IMR-90 (cell line): Measurements from ENCODE around the gene PHACTR3. TPM values are rescaled to one million over a fixed set of nuclear protein-coding genes. Genes with fewer than 3 reads are reported as not detected.

Experiments
- ATAC-seq: fragments of 200-7000 bp; cut with Tn5 transposase; 2 replicates; pipeline ENCODE4 v1.9.1; 2020; ENCODE audit warnings: low read depth, mild to moderate bottlenecking, moderate library complexity
- BruUV-seq: library from RNA; stranded (reverse); fragments of 400-500 nt; replicated peaks from 2 replicates; lab custom pipeline; 2021; lab: Mats Ljungman, UMichigan
- CTCF ChIA-PET: fragments of 300-600 bp; formaldehyde crosslinking; extraction: SDS; loops from one replicate; lab custom pipeline; 2021; ENCODE audit warnings: antibody characterized with exemption; lab: Yijun Ruan, JAX
- POLR2A ChIA-PET: fragments of 300-600 bp; sonication (Branson Sonifier 250); formaldehyde crosslinking; loops from one replicate; lab custom pipeline; 2022; ENCODE audit warnings: antibody characterized with exemption; ENCODE audit not compliant: unreplicated experiment; lab: Charles Lee
- DNase-seq: peaks from one replicate; pipeline ENCODE4 v3.0.0; 2013
- H2AFZ ChIP-seq: replicated peaks from 2 replicates; pipeline ENCODE3; 2013; ENCODE audit warnings: low read length, mild to moderate bottlenecking; ENCODE audit not compliant: poor library complexity
- H2AK5ac ChIP-seq: 2 replicates; pipeline ENCODE4 v1.6.1; 2013; ENCODE audit warnings: low read depth, low read length, inconsistent platforms
- H2AK9ac ChIP-seq: replicated peaks from 2 replicates; pipeline ENCODE3; 2013; ENCODE audit warnings: mild to moderate bottlenecking, low read depth, low read length, moderate library complexity; ENCODE audit not compliant: poor library complexity
- H2BK120ac ChIP-seq: 2 replicates; pipeline ENCODE4 v1.6.1; 2013; ENCODE audit warnings: low read depth, low read length, inconsistent platforms
- H2BK15ac ChIP-seq: 3 replicates; pipeline ENCODE4 v1.6.1; 2013; ENCODE audit warnings: low read depth, low read length, inconsistent platforms
- H2BK20ac ChIP-seq: 2 replicates; pipeline ENCODE4 v1.6.1; 2013; ENCODE audit warnings: low read depth, mild to moderate bottlenecking, inconsistent platforms, low read length, moderate library complexity
- H2BK5ac ChIP-seq: 2 replicates; pipeline ENCODE4 v1.6.1; 2013; ENCODE audit warnings: mild to moderate bottlenecking, low read depth, low read length, inconsistent platforms; ENCODE audit not compliant: poor library complexity, severe bottlenecking
- H3K14ac ChIP-seq: replicated peaks from 2 replicates; pipeline ENCODE4 v1.6.1; 2013; ENCODE audit warnings: low read depth, low read length, inconsistent platforms
- H3K18ac ChIP-seq: 2 replicates; pipeline ENCODE4 v1.6.1; 2013; ENCODE audit warnings: low read depth, low read length, control low read depth
- H3K23ac ChIP-seq: 2 replicates; pipeline ENCODE4 v1.6.1; 2013; ENCODE audit warnings: low read depth, low read length, inconsistent platforms
- H3K27ac ChIP-seq: 2 replicates; pipeline ENCODE4 v1.5.1; 2013; ENCODE audit warnings: mild to moderate bottlenecking, control low read depth, low read length; ENCODE audit not compliant: insufficient read depth
- H3K27me3 ChIP-seq: 2 replicates; pipeline ENCODE4 v1.6.1; 2013; ENCODE audit warnings: low read length; ENCODE audit not compliant: control insufficient read depth, insufficient read depth
- H3K36me3 ChIP-seq: 2 replicates; pipeline ENCODE4 v1.6.1; 2013; ENCODE audit warnings: low read length, mixed read lengths; ENCODE audit not compliant: control insufficient read depth, insufficient read depth
- H3K4ac ChIP-seq: 2 replicates; pipeline ENCODE4 v1.6.1; 2013; ENCODE audit warnings: low read depth, low read length, inconsistent platforms
- H3K4me1 ChIP-seq: 2 replicates; pipeline ENCODE4 v1.6.1; 2013; ENCODE audit warnings: low read length, mixed read lengths; ENCODE audit not compliant: control insufficient read depth, insufficient read depth
- H3K4me2 ChIP-seq: 2 replicates; pipeline ENCODE4 v1.6.1; 2013; ENCODE audit warnings: low read depth, mild to moderate bottlenecking, control low read depth, low read length, moderate library complexity
- H3K4me3 ChIP-seq: 2 replicates; pipeline ENCODE4 v1.5.1; 2013; ENCODE audit warnings: low read depth, mild to moderate bottlenecking, control low read depth, low read length, moderate library complexity; ENCODE audit not compliant: insufficient read depth
- H3K56ac ChIP-seq: 2 replicates; pipeline ENCODE4 v1.6.1; 2013; ENCODE audit warnings: low read length, inconsistent platforms; ENCODE audit not compliant: insufficient read depth; ENCODE audit errors: extremely low read depth
- H3K79me1 ChIP-seq, 2 experiments: 2 replicates each; pipeline ENCODE4 v1.6.1; 2013; ENCODE audit warnings: low read length in 2 of 2, inconsistent platforms in 1 of 2, low read depth in 1 of 2
- H3K9ac ChIP-seq: 2 replicates; pipeline ENCODE4 v1.6.1; 2013; ENCODE audit warnings: low read depth, low read length, control low read depth
- H3K9me1 ChIP-seq: 2 replicates; pipeline ENCODE4 v1.6.1; 2013; ENCODE audit warnings: low read length, inconsistent platforms; ENCODE audit not compliant: insufficient read depth
- H3K9me3 ChIP-seq: 2 replicates; pipeline ENCODE4 v1.6.1; 2013; ENCODE audit warnings: low read length; ENCODE audit not compliant: control insufficient read depth, insufficient read depth
- H4K20me1 ChIP-seq: 2 replicates; pipeline ENCODE4 v1.6.1; 2013; ENCODE audit warnings: low read length, inconsistent platforms; ENCODE audit not compliant: insufficient read depth
- H4K5ac ChIP-seq: 2 replicates; pipeline ENCODE4 v1.6.1; 2013; ENCODE audit warnings: mild to moderate bottlenecking, low read depth, low read length, control low read depth
- H4K8ac ChIP-seq, 2 experiments: 2 replicates each; pipeline ENCODE4 v1.6.1; 2013; ENCODE audit warnings: low read depth in 2 of 2, low read length in 2 of 2, control low read depth in 1 of 2, inconsistent platforms in 1 of 2
- H4K91ac ChIP-seq: 2 replicates; pipeline ENCODE4 v1.6.1; 2013; ENCODE audit warnings: low read depth, low read length, inconsistent platforms; ENCODE audit not compliant: insufficient read depth
- CHD1 ChIP-seq: IDR thresholded peaks from 2 replicates; pipeline ENCODE4 v1.6.1; 2012; ENCODE audit warnings: low read depth, low read length, improper control_type of control experiment
- CTCF ChIP-seq: conservative IDR thresholded peaks from 2 replicates; pipeline ENCODE4 v1.5.1; 2012; ENCODE audit warnings: mild to moderate bottlenecking, low read depth, low read length, improper control_type of control experiment
- ELK1 ChIP-seq: fragments of 150-350 bp; IDR thresholded peaks from 2 replicates; pipeline ENCODE4 v1.6.1; 2016; ENCODE audit warnings: low read depth, mild to moderate bottlenecking, low read length, moderate library complexity, borderline replicate concordance
- FOS ChIP-seq: fragments of 150-350 bp; IDR thresholded peaks from 2 replicates; pipeline ENCODE4 v1.6.1; 2016; ENCODE audit warnings: low read depth, low read length
- MAZ ChIP-seq: IDR thresholded peaks from 2 replicates; pipeline ENCODE4 v1.6.1; 2012; ENCODE audit warnings: low read depth, mild to moderate bottlenecking, low read length, improper control_type of control experiment, moderate library complexity, borderline replicate concordance
- MXI1 ChIP-seq: IDR thresholded peaks from 2 replicates; pipeline ENCODE4 v1.6.1; 2012; ENCODE audit warnings: low read depth, mild to moderate bottlenecking, low read length, moderate library complexity, borderline replicate concordance
- POLR2A ChIP-seq: IDR thresholded peaks from 2 replicates; pipeline ENCODE4 v1.6.1; 2012; ENCODE audit warnings: mild to moderate bottlenecking, low read depth, low read length
- RAD21 ChIP-seq: IDR thresholded peaks from 2 replicates; pipeline ENCODE4 v1.6.1; 2012; ENCODE audit warnings: low read length, improper control_type of control experiment
- RCOR1 ChIP-seq: IDR thresholded peaks from 2 replicates; pipeline ENCODE4 v1.6.1; 2012; ENCODE audit warnings: mild to moderate bottlenecking, low read length, improper control_type of control experiment; ENCODE audit not compliant: insufficient replicate concordance
- RFX5 ChIP-seq: IDR thresholded peaks from 2 replicates; pipeline ENCODE4 v1.8.0; 2012; ENCODE audit warnings: low read depth, mild to moderate bottlenecking, low read length, moderate library complexity
- SMC3 ChIP-seq: fragments of 150-350 bp; IDR thresholded peaks from 2 replicates; pipeline ENCODE4 v1.6.1; 2016; ENCODE audit warnings: low read depth, mild to moderate bottlenecking, antibody characterized with exemption, low read length, moderate library complexity
- USF2 ChIP-seq: fragments of 150-350 bp; IDR thresholded peaks from 2 replicates; pipeline ENCODE4 v1.6.1; 2017; ENCODE audit warnings: mild to moderate bottlenecking, antibody characterized with exemption, low read length, low read depth
- WGBS, 2 experiments: methylation state at CpG; one replicate each; pipeline versions ENCODE4 v1.1.5 to v1.1.7; 2013; ENCODE audit warnings: missing lambda C conversion rate in 2 of 2; ENCODE audit not compliant: insufficient read length in 1 of 2; ENCODE audit errors: extremely low coverage in 2 of 2; 5-methylcytosine and 5-hydroxymethylcytosine counted together
- dilution Hi-C: fragments of 300-500 bp; cut with HindIII; formaldehyde crosslinking; loops from one replicate; pipeline ENCODE4 v1.14.3; 2018; ENCODE audit warnings: low sequenced_read_pairs; ENCODE audit not compliant: unreplicated experiment
- in situ Hi-C: fragments of 300-500 bp; cut with MboI; formaldehyde crosslinking; loops from 3 replicates; pipeline ENCODE4 v1.14.3; 2019; ENCODE audit warnings: low sequenced_read_pairs, inconsistent platforms, mixed read lengths
- intact Hi-C: fragments of 100-400 bp; cut with micrococcal nuclease; formaldehyde crosslinking; loops from 2 replicates; pipeline ENCODE4 v1.10.0; 2022
- polyA plus RNA-seq, 3 experiments: library from polyadenylated mRNA; depleted of rRNA; stranded (reverse); fragments of >200 nt; gene quantifications; 2 replicates each; pipeline ENCODE4 v1.2.3, GENCODE V29; 2012; ENCODE audit warnings: low replicate concordance in 1 of 3
- total RNA-seq: library from RNA; depleted of rRNA; stranded (reverse); fragments of >200 nt; gene quantifications from 2 replicates; pipeline ENCODE4 v1.2.3, GENCODE V29; 2012

PHACTR3 gene
- total and polyA plus RNA-seq, 2 of the 4 experiments (the other 2 are of a cell fraction) = not detected

- Histone ChIP-seq H3K4ac (no peak overlapping the region), H3K27ac (no peak overlapping the region), H3K4me1 (no peaks in the 10 kb centered on the region), H3K4me3 (no peak overlapping the region), H2AK9ac (no peak overlapping the region), H2BK120ac (no peak overlapping the region), H4K91ac (no peak overlapping the region), H2AK5ac (no peak overlapping the region), H3K56ac (no peak overlapping the region), H3K9me1 (no peaks in the 10 kb centered on the region), H3K18ac (no peak overlapping the region), H2AFZ (no peak overlapping the region), H3K9ac (no peak overlapping the region), H3K9me3 (peaks cover 9% of the 10 kb centered on the region; the same call in 1 of the 2 replicates), H2BK5ac (no peak overlapping the region), H3K4me2 (no peak overlapping the region), H3K27me3 (no peaks in the 10 kb centered on the region), H2BK15ac (no peak overlapping the region), H4K20me1 (no peaks in the 10 kb centered on the region), H3K14ac (no peak overlapping the region), H3K23ac (no peak overlapping the region), H2BK20ac (no peak overlapping the region), H4K5ac (no peak overlapping the region), H3K79me1 (no peaks in the 10 kb centered on the region), H4K8ac (no peak overlapping the region), H3K36me3 (no peaks in the 10 kb centered on the region)
- ChIA-PET POLR2A (no interaction called here), CTCF (no interaction called here)
- in situ Hi-C loops = no loop called here
- intact Hi-C loops = no loop called here
- no TSS peak for BruUV-seq
- ATAC-seq (no peak), DNase-seq (no peak)
- no CpG with 5 or more reads among the region's 8 CpGs for WGBS, 2 experiments
- no peak for TF ChIP-seq FOS
- no peak for TF ChIP-seq MXI1
- TF ChIP-seq RCOR1 = no peak
- TF ChIP-seq POLR2A = no peak
- TF ChIP-seq RFX5 = no peak
- no peak for TF ChIP-seq RAD21
- TF ChIP-seq USF2 = no peak
- no peak for TF ChIP-seq MAZ
- TF ChIP-seq CHD1 = no peak
- TF ChIP-seq ELK1 = no peak
- no peak for TF ChIP-seq CTCF
- no peak for TF ChIP-seq SMC3
- dilution Hi-C loops = no loop called here
Measured at GRCh38 chr20:59776059-59776603, 171.8 kb downstream of the PHACTR3 start.
